T-helper 1 cell treated with Interleukin-12 subunit alpha and Interleukin-12 subunit beta and Interleukin-4 antibody, amounts not matched to agents 30 μg/mL and 1 μg/mL, for 36 hours (primary cell): Measurements from ENCODE around the gene CLCN6.
"Not testable (repeated sequence)": the region's sequence is repeated elsewhere in the genome, so short reads cannot be mapped to it uniquely, and the experiment has no call there.

ENCODE experiments used
- H3K27ac Mint-ChIP-seq: one replicate; pipeline ENCODE4 v1.8.0; 2021; ENCODE audit warnings: mild to moderate bottlenecking, mixed read lengths
- H3K27me3 Mint-ChIP-seq: one replicate; pipeline ENCODE4 v1.8.0; 2021; ENCODE audit warnings: low read depth, mixed read lengths
- H3K36me3 Mint-ChIP-seq: one replicate; pipeline ENCODE4 v1.8.0; 2021; ENCODE audit warnings: low read depth, mixed read lengths
- H3K4me1 Mint-ChIP-seq: one replicate; pipeline ENCODE4 v1.8.0; 2021; ENCODE audit warnings: low read depth, mixed read lengths
- H3K4me3 Mint-ChIP-seq: one replicate; pipeline ENCODE4 v1.8.0; 2021; ENCODE audit warnings: mild to moderate bottlenecking, moderate library complexity, mixed read lengths
- H3K9me3 Mint-ChIP-seq: one replicate; pipeline ENCODE4 v1.8.0; 2021; ENCODE audit warnings: mixed read lengths

Gene CLCN6

DNA sequence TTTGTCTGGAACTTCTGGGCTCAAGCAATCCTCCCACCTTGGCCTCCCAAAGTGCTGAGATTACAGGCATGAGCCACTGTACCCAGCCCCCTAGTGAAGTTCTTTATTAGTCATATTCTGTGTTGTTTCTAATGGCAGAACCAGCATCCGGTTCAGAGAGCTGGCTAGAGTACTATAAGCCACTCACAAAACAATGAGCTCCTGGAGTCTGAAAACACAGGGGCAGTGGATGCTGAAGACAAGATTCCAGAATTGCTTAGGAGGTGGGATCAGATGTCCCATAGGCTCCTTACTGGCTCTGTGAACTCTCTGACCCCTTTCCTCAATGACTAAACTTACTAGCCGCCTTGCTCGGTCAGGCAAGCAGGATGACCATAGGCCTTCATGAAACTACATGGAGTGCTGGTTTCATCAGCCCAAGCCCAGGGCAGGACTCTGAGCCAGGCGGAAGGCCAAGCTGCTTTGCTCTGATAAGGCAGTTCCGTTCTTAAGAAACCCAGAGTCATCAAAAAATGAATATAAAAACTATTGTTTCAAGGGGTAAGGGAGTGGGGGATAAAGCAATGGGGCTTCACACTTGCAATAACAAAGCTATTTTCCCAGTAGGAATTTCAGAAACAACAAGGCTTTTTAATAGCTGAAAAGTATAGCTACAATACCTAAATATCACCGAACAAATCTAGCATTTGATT is 8.3 kb upstream of the CLCN6 start:
- Mint-ChIP-seq H3K4me3 (no peak overlapping the region), H3K27ac (no peak overlapping the region), H3K4me1 (peaks cover 14% of the 10 kb centered on the region), H3K36me3 (peaks cover 26% of the 10 kb centered on the region), H3K9me3 (no peaks in the 10 kb centered on the region), H3K27me3 (no peaks in the 10 kb centered on the region)

GRCh38 chr1:11799099-11799498 is 6.9 kb upstream of the CLCN6 start:
- Mint-ChIP-seq H3K27ac (no peak overlapping the region), H3K4me3 (no peak overlapping the region), H3K9me3 (no peaks in the 10 kb centered on the region), H3K36me3 (peaks cover 28% of the 10 kb centered on the region), H3K27me3 (no peaks in the 10 kb centered on the region), H3K4me1 (peaks cover 24% of the 10 kb centered on the region)

GRCh38 chr1:11799896-11800295 is 6.1 kb upstream of the CLCN6 start:
- H3K4me1 Mint-ChIP-seq: peaks cover 31% of the 10 kb centered on the region
- no peaks in the 10 kb centered on the region for H3K27me3 Mint-ChIP-seq
- H3K9me3 Mint-ChIP-seq: no peaks in the 10 kb centered on the region
- no peak overlapping the region for H3K4me3 Mint-ChIP-seq
- H3K27ac Mint-ChIP-seq: no peak overlapping the region
- peaks cover 24% of the 10 kb centered on the region for H3K36me3 Mint-ChIP-seq

- Mint-ChIP-seq H3K9me3 (no peaks in the 10 kb centered on the region), H3K36me3 (peaks cover 21% of the 10 kb centered on the region), H3K27me3 (no peaks in the 10 kb centered on the region), H3K4me1 (peaks cover 33% of the 10 kb centered on the region), H3K27ac (no peak overlapping the region), H3K4me3 (no peak overlapping the region)
These were observed 5.6 kb upstream of the CLCN6 start for GRCh38 chr1:11800391-11800755.

- H3K4me3 Mint-ChIP-seq: peak overlapping the region; percentile 28
- H3K36me3 Mint-ChIP-seq: peaks cover 16% of the 10 kb centered on the region
- H3K27ac Mint-ChIP-seq: no peak overlapping the region
- H3K27me3 Mint-ChIP-seq: no peaks in the 10 kb centered on the region
- H3K4me1 Mint-ChIP-seq: peaks cover 33% of the 10 kb centered on the region
- no peaks in the 10 kb centered on the region for H3K9me3 Mint-ChIP-seq
These were observed 5.1 kb upstream of the CLCN6 start for GRCh38 chr1:11800756-11801433.

DNA sequence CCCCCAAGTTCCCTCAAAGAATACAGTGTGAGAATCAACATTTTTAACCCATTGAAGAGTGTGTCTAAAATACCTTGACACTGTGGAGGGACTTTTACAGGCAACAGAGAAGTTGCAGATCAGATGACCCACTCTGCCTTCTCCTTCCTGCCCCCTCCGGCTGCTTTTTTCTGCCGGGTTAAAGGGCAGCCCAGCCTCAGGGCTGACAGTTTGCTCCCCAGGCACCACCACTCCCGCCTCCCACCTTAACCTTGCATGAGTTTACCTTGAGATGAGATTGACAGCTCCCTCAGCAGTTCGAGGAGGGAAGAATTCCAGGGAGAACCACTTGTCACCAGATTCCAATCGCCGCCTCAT is 3.4 kb upstream of the CLCN6 start:
- peak overlapping the region; percentile 76 for H3K27ac Mint-ChIP-seq
- no peaks in the 10 kb centered on the region for H3K9me3 Mint-ChIP-seq
- H3K4me3 Mint-ChIP-seq: peak overlapping the region; percentile 97
- peaks cover 15% of the 10 kb centered on the region for H3K36me3 Mint-ChIP-seq
- peaks cover 44% of the 10 kb centered on the region for H3K4me1 Mint-ChIP-seq
- H3K27me3 Mint-ChIP-seq: no peaks in the 10 kb centered on the region

DNA sequence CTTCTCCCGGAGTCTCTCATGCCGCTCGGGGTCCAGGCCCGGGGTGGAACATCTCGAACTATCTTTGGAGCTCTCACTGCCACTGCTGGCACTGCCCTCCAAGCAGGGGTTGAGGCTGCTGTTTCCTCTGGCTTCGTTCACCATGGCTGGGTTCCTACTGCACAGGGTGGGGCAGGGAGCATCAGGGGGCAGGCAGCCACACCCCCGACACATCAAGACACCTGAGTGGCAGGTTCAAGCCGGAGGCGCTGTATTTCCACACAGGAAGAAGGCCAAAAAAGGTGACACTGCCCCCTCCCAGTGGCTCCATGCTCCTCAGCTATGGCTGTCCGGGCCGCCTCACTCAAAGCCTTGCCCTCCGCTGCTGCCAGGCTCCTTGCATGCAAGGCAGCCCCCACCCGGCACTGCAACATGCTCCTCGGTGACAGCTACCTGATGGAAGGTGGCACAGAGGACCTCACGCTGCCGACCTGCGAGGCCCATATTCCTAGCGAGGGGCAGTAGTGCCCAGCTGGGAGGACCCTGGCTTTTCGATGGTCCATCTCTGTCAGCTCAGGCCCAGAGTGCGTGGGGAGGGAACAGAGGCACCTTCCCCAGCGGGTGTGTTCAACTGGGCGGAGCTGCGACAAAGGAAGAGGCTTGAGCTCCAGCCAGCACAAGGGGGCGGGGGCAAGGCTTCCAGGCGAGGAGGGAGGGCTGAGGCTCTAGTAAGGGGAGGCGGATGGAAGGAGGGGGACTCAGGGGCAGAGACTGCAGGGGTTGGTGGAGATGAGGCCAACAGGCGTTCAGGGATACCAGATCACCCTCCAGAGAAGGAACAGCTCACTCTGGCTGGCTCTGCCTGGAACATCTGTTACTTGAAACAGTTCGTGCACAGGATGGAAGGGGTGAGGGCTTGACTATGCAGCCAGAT is 2.8 kb upstream of the CLCN6 start:
- H3K27ac Mint-ChIP-seq: peak overlapping the region; percentile 91
- peaks cover 15% of the 10 kb centered on the region for H3K36me3 Mint-ChIP-seq
- H3K4me3 Mint-ChIP-seq: peak overlapping the region; percentile 97
- H3K27me3 Mint-ChIP-seq: no peaks in the 10 kb centered on the region
- H3K9me3 Mint-ChIP-seq: no peaks in the 10 kb centered on the region
- H3K4me1 Mint-ChIP-seq: peaks cover 44% of the 10 kb centered on the region

- Mint-ChIP-seq H3K4me1 (peaks cover 48% of the 10 kb centered on the region), H3K4me3 (peak overlapping the region; percentile 97), H3K27ac (peak overlapping the region; percentile 97), H3K36me3 (peaks cover 15% of the 10 kb centered on the region)
- H3K9me3 Mint-ChIP-seq, H3K27me3 Mint-ChIP-seq: not testable (repeated sequence)
These were observed 1.9 kb upstream of the CLCN6 start for GRCh38 chr1:11803924-11804665.

DNA sequence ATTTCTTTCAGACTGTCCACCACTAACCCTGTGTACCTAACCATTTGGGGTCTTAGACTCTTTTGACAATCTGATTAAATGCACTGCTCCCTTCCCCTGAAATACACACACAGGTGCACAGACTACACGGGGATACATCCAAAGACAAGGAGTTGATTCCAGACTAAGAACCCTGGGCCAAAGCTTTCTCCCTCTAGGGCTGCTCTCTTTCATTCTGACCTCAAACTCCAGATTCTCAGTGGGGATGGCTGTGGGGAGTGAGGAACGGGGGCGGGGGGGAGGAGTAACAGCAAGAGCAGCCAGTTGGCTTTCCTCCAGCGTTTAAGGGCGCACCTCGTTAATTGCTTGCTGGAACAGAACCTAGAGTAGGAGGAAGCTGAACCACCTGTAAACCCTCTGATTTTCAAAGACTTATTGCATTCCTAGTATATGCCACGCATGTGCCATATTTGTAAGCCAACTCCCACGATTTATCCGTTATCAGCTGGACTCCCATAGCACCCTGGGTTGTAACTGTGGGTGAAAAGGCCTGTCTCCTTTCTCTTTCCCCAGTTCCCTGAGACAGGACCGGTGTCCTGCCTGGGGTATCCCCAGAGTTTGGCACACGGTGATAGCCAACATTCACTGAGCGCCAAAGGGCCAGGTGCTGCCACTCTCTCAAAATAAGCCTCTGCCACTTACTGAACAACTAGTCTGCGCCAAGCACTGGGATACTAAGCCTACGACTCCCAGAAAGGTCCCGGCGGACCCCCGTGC is 1.1 kb upstream of the CLCN6 start:
- peak overlapping the region; percentile 97 for H3K27ac Mint-ChIP-seq

DNA sequence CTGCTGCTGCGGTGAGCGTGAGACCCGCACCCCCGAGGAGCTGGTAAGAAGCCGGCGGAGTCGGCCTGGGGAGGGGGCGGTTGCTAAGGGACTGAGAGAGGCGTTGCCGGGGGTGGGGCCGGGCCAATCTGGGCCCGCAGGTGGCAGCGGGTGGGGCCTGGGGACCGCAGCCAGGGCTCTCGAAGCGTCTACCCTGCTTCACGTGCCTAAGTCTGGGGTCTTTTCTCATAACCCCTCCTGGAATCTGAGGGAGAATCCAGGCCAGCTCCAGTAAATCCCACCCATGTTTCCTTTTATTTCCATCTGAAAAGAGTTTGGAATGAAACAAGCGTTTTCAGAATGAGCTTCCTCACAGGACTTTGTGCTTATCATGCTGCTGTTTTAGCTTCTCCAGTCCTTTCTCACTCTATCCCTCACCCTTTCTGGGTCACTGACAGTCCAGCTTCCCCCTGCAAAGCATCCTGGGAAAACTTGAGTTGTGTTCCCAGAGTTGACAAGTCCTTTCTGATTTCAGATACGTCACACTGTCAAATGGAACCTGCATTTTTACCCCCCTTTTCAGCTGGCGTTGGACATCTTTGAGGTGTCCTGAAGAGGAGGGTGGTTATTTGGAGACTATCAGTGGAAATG is 431 bp downstream of the CLCN6 start:
- Mint-ChIP-seq H3K4me3 (peak overlapping the region; percentile 97), H3K9me3 (no peaks in the 10 kb centered on the region), H3K27ac (peak overlapping the region; percentile 97), H3K27me3 (no peaks in the 10 kb centered on the region), H3K4me1 (peaks cover 49% of the 10 kb centered on the region), H3K36me3 (peaks cover 13% of the 10 kb centered on the region)

More for the DNA sequence above, 1.1 kb upstream of the CLCN6 start:
- Mint-ChIP-seq H3K27me3 (no peaks in the 10 kb centered on the region), H3K9me3 (no peaks in the 10 kb centered on the region), H3K4me3 (peak overlapping the region; percentile 97), H3K36me3 (peaks cover 22% of the 10 kb centered on the region), H3K4me1 (peaks cover 51% of the 10 kb centered on the region)

DNA sequence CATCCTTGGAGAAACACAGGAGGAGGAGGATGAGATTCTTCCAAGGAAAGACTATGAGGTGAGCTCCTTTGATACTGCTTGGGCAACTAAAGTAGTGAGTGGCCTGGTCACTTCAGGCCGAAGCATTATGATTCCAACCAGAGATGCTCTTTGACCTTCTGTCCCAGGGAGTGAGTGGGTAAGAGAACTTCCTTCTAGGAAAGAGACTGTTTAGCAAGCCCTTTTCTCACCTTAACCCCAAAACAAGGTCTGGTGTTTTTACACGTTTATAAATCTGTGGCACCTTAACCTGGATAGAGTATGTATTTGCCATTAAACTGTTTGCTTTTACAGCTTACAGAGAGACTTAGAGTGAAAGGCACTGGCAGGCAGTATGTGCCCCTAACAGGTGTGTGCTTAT is 1.1 kb downstream of the CLCN6 start:
- Mint-ChIP-seq H3K27me3 (no peaks in the 10 kb centered on the region), H3K4me3 (peak overlapping the region; percentile 97), H3K27ac (peak overlapping the region; percentile 97), H3K9me3 (no peaks in the 10 kb centered on the region), H3K4me1 (peaks cover 46% of the 10 kb centered on the region), H3K36me3 (peaks cover 18% of the 10 kb centered on the region)

DNA sequence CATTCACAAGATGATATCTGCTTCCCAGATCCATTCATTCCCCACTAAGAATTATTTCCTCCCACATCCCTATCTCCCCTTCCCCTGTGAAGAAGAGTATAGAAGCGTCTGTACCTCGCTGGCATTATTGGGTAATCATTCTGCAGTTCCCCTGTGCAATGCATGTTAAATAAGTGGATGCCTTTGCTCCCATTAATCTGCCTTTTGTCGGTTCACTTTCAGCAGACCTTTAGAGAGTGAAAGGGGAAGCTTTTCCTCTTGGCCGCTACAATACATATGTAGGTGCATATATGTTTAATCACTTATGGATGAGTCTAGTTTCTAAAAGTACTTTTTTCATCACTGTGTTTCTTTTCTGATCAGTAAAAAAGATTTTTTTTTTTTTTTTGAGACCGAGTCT is 7.0 kb downstream of the CLCN6 start:
- no peaks in the 10 kb centered on the region for H3K27me3 Mint-ChIP-seq
- no peak overlapping the region for H3K27ac Mint-ChIP-seq
- H3K36me3 Mint-ChIP-seq: peaks cover 33% of the 10 kb centered on the region
- H3K9me3 Mint-ChIP-seq: no peaks in the 10 kb centered on the region
- H3K4me1 Mint-ChIP-seq: peaks cover 11% of the 10 kb centered on the region
- no peak overlapping the region for H3K4me3 Mint-ChIP-seq

- Mint-ChIP-seq H3K27me3 (no peaks in the 10 kb centered on the region), H3K4me3 (no peak overlapping the region), H3K36me3 (peaks cover 27% of the 10 kb centered on the region), H3K9me3 (no peaks in the 10 kb centered on the region), H3K27ac (no peak overlapping the region), H3K4me1 (peaks cover 2% of the 10 kb centered on the region)
These were observed 11.2 kb downstream of the CLCN6 start for GRCh38 chr1:11817192-11817591.
